Measurements from ENCODE around the gene CLCA1. TPM values are rescaled to one million over a fixed set of nuclear protein-coding genes. Genes with fewer than 3 reads are reported as not detected.

Gene CLCA1
- total RNA-seq, 1 donor from 2014 or later: not detected

DNA sequence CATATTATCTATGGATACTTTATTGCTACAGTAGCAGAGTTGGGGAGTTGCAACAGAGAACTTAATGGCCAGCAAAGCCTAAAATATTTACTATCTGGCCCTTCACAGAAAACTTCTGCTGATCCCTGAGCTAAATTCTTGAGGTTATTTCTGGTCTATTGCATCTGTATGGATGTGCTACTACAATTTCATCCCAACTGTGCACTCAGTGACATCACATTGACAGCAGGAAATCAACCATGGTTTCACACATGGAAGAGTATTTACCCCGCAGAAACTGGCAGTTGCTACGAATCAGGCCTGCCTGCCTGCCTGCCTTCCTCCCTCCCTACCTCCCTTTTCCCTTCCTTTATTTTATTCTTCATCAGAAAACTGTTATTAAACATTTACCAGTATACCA, 32.7 kb upstream of the CLCA1 start:
- H3K27me3 ChIP-seq: no peaks in the 10 kb centered on the region

GRCh38 chr1:86441581-86441980, 27.1 kb upstream of the CLCA1 start:
- H3K9me3 ChIP-seq: no peaks in the 10 kb centered on the region
- TF ChIP-seq, protein P1, sequence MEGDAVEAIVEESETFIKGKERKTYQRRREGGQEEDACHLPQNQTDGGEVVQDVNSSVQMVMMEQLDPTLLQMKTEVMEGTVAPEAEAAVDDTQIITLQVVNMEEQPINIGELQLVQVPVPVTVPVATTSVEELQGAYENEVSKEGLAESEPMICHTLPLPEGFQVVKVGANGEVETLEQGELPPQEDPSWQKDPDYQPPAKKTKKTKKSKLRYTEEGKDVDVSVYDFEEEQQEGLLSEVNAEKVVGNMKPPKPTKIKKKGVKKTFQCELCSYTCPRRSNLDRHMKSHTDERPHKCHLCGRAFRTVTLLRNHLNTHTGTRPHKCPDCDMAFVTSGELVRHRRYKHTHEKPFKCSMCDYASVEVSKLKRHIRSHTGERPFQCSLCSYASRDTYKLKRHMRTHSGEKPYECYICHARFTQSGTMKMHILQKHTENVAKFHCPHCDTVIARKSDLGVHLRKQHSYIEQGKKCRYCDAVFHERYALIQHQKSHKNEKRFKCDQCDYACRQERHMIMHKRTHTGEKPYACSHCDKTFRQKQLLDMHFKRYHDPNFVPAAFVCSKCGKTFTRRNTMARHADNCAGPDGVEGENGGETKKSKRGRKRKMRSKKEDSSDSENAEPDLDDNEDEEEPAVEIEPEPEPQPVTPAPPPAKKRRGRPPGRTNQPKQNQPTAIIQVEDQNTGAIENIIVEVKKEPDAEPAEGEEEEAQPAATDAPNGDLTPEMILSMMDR (IDR thresholded peaks at IDR 0.05): no peak
- no peak for TF ChIP-seq POLR2AphosphoS5 (IDR thresholded peaks at IDR 0.05; ENCODE audit: insufficient read depth in 1 of 2, low read depth in 1 of 2)
- TF ChIP-seq POLR2A (IDR thresholded peaks at IDR 0.05): no peak
- H3K36me3 ChIP-seq: no peaks in the 10 kb centered on the region
- H3K27me3 ChIP-seq: no peaks in the 10 kb centered on the region
- no peak overlapping the region for H3K27ac ChIP-seq
- no peak for DNase-seq (ENCODE audit: extremely low spot score in 2 of 2)
- H3K4me3 ChIP-seq: no peak overlapping the region
- no peaks in the 10 kb centered on the region for H3K4me1 ChIP-seq
- intact Hi-C loops (cut with DNase I): no loop called here

More for the DNA sequence above, 32.7 kb upstream of the CLCA1 start:
- H3K9me3 ChIP-seq: no peaks in the 10 kb centered on the region
- H3K4me1 ChIP-seq: no peaks in the 10 kb centered on the region
- no peaks in the 10 kb centered on the region for H3K36me3 ChIP-seq
- no peak for DNase-seq (ENCODE audit: extremely low spot score in 2 of 2)
- TF ChIP-seq POLR2AphosphoS5 (IDR thresholded peaks at IDR 0.05; ENCODE audit: insufficient read depth in 1 of 2, low read depth in 1 of 2) (no peak), POLR2A (IDR thresholded peaks at IDR 0.05) (no peak)
- TF ChIP-seq, protein P1 (IDR thresholded peaks at IDR 0.05): no peak
- no peak overlapping the region for H3K27ac ChIP-seq
- H3K4me3 ChIP-seq: no peak overlapping the region
- intact Hi-C loops (cut with DNase I): no loop called here

DNA sequence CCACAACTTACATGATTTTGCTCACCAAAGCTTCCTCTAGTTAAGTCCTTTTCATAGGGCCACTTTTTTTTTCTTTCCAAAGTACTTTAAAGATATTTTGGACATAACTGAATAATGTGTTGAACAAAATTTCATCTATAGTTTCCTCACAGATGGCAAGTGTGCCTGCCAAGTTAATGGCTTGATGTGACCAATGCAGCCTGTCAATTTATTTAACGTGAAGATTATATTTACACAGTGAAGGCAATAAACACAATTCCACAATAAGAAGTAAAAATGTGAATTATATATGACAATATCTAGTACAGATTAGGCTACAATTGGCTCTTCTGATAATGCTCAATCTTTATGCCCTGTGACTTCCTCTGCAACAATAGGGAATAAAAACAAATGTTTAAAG, 26.7 kb upstream of the CLCA1 start:
- intact Hi-C loops (cut with DNase I): no loop called here
- DNase-seq (ENCODE audit: extremely low spot score in 2 of 2): no peak
- TF ChIP-seq POLR2AphosphoS5 (IDR thresholded peaks at IDR 0.05; ENCODE audit: insufficient read depth in 1 of 2, low read depth in 1 of 2): no peak
- TF ChIP-seq POLR2A (IDR thresholded peaks at IDR 0.05): no peak
- TF ChIP-seq, protein P1 (IDR thresholded peaks at IDR 0.05): no peak
- no peaks in the 10 kb centered on the region for H3K9me3 ChIP-seq
- H3K4me1 ChIP-seq: no peaks in the 10 kb centered on the region
- no peaks in the 10 kb centered on the region for H3K36me3 ChIP-seq
- H3K4me3 ChIP-seq: no peak overlapping the region
- H3K27ac ChIP-seq: no peak overlapping the region
- no peaks in the 10 kb centered on the region for H3K27me3 ChIP-seq

DNA sequence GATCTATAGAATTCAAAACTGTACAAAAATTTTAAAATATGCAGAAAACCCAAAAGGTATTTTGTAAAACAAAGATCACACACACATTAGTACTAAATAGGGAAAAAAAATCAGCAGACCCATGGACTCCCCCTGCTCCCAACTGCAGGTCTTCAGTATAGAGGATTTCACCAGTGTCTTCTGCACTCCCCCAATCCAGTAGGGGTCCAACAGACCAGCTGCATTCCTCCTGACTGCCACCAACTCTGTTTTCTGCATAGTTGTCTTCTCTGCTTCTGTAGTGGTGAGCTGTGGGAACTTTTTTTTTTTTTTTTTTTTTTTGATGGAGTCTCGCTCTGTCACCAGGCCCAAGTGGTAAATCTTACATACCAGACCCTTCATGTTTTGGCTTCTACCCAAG, 22.8 kb upstream of the CLCA1 start:
- no peaks in the 10 kb centered on the region for H3K4me1 ChIP-seq
- no peaks in the 10 kb centered on the region for H3K9me3 ChIP-seq
- no peak overlapping the region for H3K27ac ChIP-seq
- H3K36me3 ChIP-seq: no peaks in the 10 kb centered on the region
- TF ChIP-seq POLR2A (IDR thresholded peaks at IDR 0.05) (no peak), POLR2AphosphoS5 (IDR thresholded peaks at IDR 0.05; ENCODE audit: insufficient read depth in 1 of 2, low read depth in 1 of 2) (no peak)
- TF ChIP-seq, protein P1 (IDR thresholded peaks at IDR 0.05): no peak
- intact Hi-C loops (cut with DNase I): no loop called here
- no peaks in the 10 kb centered on the region for H3K27me3 ChIP-seq
- DNase-seq (ENCODE audit: extremely low spot score in 2 of 2): no peak
- H3K4me3 ChIP-seq: no peak overlapping the region

DNA sequence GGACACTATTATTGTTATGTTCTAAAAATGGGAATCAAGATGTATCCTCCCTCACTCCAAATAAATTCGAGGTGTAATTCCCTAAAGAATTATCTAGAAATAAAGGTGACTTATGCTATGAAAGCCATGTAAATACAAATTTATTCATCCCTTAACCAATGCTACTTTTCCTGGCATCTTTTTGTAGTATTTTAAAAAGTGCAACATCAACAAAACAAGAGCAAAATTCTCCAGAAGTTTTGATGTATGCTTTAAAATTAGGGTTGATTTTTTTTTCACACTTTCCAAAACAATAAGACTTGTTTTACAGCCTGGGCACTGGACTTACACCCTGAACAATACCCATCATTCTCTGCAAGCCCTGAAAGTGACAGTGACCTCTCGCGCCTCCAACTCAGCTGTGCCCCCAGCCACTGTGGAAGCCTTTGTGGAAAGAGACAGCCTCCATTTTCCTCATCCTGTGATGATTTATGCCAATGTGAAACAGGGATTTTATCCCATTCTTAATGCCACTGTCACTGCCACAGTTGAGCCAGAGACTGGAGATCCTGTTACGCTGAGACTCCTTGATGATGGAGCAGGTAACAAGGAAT, 21.4 kb upstream of the CLCA1 start:
- TF ChIP-seq POLR2AphosphoS5 (IDR thresholded peaks at IDR 0.05; ENCODE audit: insufficient read depth in 1 of 2, low read depth in 1 of 2) (no peak), POLR2A (IDR thresholded peaks at IDR 0.05) (no peak)
- TF ChIP-seq, protein P1 (IDR thresholded peaks at IDR 0.05): no peak
- intact Hi-C loops (cut with DNase I): no loop called here
- DNase-seq (ENCODE audit: extremely low spot score in 2 of 2): no peak
- H3K9me3 ChIP-seq: no peaks in the 10 kb centered on the region
- no peak overlapping the region for H3K4me3 ChIP-seq
- no peaks in the 10 kb centered on the region for H3K36me3 ChIP-seq
- H3K27ac ChIP-seq: no peak overlapping the region
- H3K27me3 ChIP-seq: no peaks in the 10 kb centered on the region
- H3K4me1 ChIP-seq: no peaks in the 10 kb centered on the region

Measured in vagina (tissue), 2 donors.